Measurements from ENCODE around the gene GRIN2B. TPM values are rescaled to one million over a fixed set of nuclear protein-coding genes. Genes with fewer than 3 reads are reported as not detected.

GRIN2B gene
- total RNA-seq = not detected in 2 replicates

DNA sequence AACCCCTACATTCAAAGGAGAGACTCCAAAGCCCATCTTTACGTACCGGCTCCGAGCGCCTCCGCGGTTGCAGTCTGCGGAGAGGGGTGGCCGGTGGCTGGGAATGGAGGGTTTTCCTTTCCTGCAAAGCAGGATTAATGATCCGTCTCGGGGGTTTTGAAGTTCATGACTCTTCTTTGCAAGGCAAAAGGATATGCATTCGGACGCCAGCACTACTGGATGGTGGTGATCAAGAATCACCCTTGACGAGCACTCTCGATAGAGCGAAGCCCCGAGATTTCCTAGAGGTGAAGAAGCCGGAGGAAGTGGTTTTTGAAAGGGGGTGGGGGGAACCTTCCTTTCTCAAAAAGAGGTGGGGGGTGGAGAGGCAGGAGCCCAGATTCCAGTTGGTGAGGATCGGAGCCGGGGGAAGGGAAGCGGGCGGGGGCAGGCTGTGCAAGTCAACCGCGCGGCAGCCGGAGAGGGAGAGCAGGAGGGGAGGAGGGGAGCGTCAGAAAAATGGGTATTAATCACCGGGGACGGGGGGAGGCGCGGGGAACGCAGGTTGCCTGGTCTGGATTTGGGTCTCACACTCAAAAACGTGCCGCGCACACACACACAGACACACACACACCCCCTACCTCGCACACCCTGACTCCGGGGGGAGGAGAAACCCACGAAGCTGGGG, at the start of gene GRIN2B:
Gene GRIN2B (minus strand): TSS at position 307 of the 667 bp plus-strand sequence. CDS start 115,394 bp downstream, outside the sequence.

